Fibroblast of villous mesenchyme (primary cell): ENCODE data around the gene GPR137C. TPM values are rescaled to one million over a fixed set of nuclear protein-coding genes. Genes with fewer than 3 reads are reported as not detected.

Source experiments
- DNase-seq: peaks from one replicate; pipeline ENCODE4 v3.0.0-alpha.2; 2010; ENCODE audit warnings: low read depth
- H3K4me3 ChIP-seq: 2 replicates; pipeline ENCODE4 v1.5.1; 2011; ENCODE audit warnings: low read depth, mild to moderate bottlenecking, low read length
- total RNA-seq: library from RNA; depleted of rRNA; stranded (reverse); fragments of >200 nt; gene quantifications from 2 replicates; pipeline ENCODE4 v1.2.3, GENCODE V29; 2012
- TF ChIP-seq, protein P1 (sequence below): IDR thresholded peaks from 2 replicates; pipeline ENCODE4 v1.5.1; 2012; ENCODE audit warnings: low read depth, mild to moderate bottlenecking, low read length; ENCODE audit not compliant: insufficient read depth

The GPR137C gene
- total RNA-seq, 1 donor, result 0.43 TPM

DNA sequence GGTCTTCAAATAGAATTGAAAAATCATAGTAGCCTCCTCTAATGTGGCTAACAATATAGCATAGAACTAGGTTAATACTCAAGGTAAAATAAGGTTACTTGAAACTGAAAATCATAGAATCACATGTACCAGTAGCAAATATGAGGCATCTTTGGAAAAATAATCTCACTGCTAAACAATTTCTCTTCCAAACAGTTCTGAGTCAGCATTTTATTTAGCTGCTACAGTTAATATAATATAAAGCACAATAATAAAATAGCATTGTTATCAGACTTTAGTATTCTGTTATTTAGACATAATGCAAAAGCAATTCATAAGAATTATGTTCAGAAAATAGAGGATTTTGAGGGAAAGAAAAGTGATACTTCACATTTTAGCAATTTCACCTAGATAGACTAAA is 107.7 kb downstream of the GPR137C start:
- DNase-seq, result no peak
- TF ChIP-seq, protein P1, sequence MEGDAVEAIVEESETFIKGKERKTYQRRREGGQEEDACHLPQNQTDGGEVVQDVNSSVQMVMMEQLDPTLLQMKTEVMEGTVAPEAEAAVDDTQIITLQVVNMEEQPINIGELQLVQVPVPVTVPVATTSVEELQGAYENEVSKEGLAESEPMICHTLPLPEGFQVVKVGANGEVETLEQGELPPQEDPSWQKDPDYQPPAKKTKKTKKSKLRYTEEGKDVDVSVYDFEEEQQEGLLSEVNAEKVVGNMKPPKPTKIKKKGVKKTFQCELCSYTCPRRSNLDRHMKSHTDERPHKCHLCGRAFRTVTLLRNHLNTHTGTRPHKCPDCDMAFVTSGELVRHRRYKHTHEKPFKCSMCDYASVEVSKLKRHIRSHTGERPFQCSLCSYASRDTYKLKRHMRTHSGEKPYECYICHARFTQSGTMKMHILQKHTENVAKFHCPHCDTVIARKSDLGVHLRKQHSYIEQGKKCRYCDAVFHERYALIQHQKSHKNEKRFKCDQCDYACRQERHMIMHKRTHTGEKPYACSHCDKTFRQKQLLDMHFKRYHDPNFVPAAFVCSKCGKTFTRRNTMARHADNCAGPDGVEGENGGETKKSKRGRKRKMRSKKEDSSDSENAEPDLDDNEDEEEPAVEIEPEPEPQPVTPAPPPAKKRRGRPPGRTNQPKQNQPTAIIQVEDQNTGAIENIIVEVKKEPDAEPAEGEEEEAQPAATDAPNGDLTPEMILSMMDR, result no peak
- no peak overlapping the region for H3K4me3 ChIP-seq

DNA sequence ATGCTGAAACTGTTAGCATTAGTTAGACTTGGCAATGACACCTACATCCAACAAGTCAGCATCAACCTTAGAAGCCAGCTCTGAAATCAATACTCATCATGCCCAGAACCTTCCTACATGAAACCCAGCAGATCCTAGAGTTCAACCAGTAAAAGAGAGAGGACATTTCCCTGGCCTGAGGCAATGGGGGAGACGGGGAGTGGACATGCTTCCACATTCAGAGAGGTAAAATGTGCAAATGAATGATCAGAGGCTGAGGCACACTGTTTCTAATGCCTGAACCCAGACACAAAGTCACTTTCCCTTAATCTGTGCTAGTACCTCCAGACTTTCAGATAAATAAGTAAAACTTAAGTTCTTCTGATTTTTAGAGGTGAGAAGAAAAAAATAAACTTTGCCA is 108.2 kb downstream of the GPR137C start:
- no peak for DNase-seq
- TF ChIP-seq, protein P1, result no peak
- H3K4me3 ChIP-seq, result no peak overlapping the region

DNA sequence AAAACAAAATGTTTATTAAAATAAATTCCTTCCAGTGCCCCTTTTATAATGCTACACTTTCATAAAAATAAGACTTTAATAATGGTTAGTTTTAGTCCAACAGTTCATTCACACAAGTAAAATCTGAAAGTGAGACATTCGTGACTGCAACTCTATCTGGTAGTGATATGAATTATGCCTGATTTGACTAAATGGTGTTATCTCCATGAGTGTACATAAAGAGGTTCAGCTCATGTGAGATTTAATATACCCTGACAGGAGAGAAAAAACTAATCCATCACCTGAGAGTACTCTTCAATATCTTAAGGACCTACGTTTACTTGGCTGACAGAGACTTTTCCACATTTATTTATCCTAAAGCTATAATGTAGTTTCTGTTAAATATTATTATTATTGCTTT is 108.7 kb downstream of the GPR137C start:
- DNase-seq, result no peak
- H3K4me3 ChIP-seq, result no peak overlapping the region
- TF ChIP-seq, protein P1, result no peak

DNA sequence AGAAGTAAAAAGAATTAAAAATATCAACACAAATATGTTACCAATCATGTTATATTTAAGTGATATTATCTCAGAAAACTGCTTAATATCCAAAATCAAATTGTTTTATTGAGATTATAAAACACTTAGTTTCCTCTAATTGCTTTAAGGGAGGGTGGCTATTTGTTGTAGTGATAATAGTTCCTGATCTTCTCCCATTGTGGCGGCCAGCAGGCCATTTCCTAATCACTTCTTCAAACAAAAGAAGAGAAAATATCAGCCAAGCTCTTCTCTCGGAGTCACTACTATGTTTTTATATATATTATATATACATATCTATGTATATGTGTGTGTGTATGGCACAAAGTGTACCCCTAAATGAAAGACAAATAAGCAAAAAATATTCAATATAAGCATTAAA is 111.2 kb downstream of the GPR137C start:
- no peak overlapping the region for H3K4me3 ChIP-seq
- TF ChIP-seq, protein P1, result no peak
- no peak for DNase-seq

DNA sequence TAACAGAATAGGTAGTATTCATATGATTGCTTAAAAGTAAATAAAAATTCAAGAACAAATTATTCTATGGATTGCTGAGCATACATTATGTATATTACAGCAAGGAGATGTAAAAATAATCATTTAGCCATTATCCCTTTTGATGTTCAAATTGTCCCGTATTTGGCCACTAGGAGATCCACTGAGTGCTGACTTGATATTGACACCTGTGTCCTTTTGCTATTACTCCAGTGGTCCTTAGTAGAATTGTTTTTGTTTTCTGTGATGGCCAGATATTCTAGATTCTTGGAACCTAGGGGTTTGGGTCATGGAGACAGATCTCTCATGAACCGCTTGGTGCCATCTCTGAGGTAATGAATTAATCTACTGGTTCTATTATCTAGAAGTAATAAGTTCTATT is 126.0 kb downstream of the GPR137C start:
- TF ChIP-seq, protein P1, result peak; percentile 22
- no peak overlapping the region for H3K4me3 ChIP-seq
- DNase-seq, result no peak

DNA sequence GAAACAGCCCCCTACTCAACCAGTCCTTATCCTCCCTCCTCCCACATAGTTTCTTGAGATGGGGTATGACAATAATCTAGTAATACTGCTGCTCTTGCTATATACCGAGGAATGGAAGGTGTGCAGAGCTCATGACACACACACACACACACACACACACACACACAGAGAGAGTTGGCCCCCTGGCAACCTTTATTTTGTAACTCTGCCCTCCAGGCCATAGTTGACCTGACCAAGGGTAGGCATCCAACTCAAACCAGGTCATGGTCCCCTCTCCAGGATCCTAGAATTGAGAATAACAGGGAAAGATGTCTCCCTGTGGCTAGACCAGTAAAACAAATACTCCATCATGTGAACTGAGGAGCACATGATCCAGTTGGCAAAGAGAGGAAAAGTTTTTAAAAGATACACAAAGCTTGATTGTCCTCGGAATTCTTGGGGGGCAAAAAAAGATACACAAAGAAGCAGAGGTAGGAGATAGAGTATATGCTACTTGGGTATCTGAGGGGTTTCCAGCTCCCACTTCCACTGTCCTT is 131.4 kb downstream of the GPR137C start:
- no peak overlapping the region for H3K4me3 ChIP-seq
- DNase-seq, result no peak
- TF ChIP-seq, protein P1, result no peak

DNA sequence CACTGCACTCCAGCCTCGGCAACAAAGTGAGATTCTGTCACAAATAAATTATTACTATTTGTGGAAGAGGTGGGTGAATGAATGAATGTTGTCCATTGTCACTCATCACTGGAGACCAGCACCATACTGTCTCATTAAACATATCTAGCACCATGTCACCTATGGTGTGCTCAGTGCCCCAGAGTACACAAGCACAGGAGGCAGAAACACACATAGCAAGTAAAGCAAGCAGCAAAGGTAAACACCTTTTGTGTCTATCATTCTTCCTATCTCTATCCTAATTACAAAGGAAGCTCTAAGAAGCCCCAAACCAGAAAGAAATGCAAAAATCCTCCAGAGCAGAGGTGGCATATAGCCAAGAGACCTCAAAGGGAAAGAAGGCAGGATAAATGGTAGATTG is 133.5 kb downstream of the GPR137C start:
- TF ChIP-seq, protein P1, result no peak
- DNase-seq, result no peak
- no peak overlapping the region for H3K4me3 ChIP-seq
